ENCODE data around the gene CITED2.

CITED2 gene

DNA sequence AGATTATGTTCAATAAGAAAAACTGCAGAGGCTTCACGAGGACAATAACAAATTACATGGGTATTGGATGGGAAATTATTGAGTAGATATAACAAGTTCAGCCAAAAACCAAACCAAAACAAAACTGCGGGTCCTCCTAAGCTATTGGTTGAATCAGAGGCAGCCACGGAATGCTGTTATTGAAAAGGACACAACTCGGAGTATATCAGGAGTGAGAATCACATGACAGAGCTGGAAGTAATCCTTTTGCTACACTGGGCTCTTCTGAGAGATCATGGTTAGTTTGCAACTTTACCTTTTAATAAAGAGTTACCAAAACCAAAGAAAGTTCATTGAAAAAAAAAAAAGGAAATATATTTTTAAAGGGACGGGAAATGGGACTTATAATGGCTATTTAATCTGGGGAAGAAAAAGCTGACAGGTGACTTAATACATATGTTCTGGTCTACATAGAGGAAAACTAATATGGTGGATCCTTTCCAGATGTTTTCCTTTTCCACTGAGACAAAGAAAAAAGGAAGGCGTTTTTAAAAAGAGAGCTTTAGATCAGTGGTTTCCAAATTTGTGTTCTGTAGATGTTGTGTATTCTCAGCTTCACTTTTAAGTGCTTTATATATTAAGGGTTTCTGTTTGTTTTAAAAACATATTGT is 6.9 kb upstream of the CITED2 start:
- no peak for DNase-seq

DNA sequence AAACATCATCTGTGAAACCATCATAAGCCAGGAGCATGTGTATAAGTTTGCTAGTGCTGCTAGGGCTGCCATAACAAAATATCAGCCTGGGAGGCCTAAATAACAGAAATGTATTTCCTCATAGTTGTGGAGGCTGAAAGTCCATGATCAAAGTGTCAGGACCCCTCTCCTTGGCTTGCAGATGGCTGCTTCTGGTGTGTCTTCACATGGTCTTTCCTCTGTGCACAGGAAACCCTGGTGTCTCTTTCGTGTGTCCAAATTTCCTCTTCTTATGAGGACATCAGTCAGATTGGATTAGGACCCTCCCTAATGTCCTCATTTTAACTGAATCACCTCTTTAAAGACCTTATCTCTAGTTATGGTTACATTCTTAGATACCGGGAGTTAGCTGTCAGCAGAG is 6.2 kb upstream of the CITED2 start:
- no peak for DNase-seq

DNA sequence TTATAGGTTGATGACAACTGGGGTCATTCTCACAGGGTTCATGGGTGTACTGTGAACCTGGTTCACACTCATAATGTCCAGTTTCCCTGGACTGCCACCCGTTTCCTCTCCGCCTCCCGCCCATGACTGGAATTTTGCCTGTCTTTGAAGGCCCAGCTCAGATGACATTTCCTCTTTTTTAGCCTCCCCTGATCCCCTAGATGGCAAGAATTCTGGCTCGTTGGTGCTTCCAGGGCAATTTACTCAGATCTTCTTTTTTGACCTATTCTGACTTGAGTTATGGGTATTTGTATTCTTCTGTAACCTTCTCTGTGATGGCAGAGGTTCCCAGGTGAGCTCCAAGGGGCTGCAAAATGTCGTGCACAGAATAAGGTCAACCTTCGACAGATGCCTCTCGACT is 5.7 kb upstream of the CITED2 start:
- no peak for DNase-seq

DNA sequence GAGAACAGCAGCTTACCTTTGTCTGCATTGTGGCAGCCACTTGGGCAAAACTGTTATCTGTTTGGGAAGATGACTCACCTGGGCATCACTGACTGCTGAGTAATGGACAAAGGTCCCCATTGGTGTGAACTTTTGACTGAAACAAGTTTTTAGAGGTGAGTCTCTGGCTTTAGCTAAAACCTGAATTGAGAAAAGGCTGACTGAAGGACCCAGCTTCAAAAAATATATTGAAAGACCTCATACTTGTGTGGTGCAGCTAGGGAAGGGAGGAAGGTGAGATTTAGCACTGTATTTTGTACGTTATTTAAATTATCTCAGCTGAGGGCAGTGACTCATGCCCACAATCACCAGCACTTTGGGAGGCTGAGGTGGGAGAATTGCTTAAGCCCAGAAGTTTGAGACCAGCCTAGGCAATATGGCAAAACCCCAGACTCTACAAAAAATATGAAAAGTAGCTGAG is 4.5 kb upstream of the CITED2 start:
- no peak for DNase-seq

DNA sequence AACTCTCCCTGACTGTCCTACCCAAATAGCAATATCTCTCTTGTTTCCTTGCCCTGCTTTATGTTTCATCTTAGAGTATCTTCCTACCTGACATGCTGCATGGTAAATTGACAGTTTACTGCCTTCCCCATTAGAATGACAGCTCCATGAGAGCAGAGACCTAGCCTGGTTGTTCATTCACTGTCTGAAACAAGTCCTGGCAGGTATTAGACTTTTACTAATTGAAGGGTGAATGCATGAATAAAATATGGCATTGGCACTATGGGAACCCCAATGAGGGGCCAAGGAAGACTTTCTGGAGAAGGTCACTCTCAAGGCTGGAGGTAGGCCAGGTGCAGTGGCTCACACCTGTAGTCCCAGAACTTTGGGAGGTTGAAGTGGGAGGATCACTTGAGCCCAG is 3.8 kb upstream of the CITED2 start:
- DNase-seq = no peak

DNA sequence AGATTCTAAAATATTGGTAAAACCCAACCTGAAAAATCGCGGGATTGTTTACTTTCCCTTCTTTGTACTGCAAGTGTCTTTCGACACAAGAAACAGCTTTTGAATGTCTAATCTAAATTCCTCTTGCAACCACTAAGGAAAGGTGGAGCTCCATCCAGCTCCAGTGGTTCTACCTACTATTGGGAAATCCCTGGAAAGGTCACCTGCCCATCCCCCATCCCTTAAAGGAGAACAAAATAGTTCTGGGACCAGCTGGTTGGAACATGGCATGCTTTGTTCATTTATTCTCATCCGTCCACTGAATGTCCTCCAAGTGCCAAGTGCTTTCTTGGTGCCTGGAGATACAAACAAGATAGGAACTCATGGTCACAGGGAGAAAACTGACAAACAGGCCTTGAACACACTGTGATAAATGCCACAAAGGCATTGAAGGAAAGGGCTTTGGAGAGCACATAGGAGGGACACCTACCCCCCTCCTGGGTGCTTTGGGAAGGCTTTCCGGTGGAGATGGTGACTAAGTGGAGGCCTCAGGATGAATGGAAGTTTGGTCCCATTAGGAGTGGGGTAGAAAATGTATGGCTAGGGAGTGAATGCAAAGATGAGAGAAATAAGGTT is 2.3 kb upstream of the CITED2 start:
- DNase-seq = no peak

DNA sequence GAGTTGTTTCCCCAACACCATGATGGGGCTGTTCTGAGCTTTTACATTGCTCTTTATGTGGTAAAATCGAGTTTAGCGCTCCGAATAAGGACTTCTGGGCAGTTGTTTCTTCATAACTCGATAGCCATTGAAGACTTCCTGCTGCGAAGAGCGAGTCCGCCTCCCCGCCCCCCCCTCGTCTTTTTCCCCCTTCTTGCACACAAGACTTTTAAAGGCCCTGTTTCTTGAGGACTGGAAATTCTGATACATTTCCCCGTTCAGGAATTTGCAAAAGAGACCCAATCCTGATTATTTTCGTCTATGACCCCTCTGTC is 1.5 kb upstream of the CITED2 start:
- peak; percentile 9 for DNase-seq

DNA sequence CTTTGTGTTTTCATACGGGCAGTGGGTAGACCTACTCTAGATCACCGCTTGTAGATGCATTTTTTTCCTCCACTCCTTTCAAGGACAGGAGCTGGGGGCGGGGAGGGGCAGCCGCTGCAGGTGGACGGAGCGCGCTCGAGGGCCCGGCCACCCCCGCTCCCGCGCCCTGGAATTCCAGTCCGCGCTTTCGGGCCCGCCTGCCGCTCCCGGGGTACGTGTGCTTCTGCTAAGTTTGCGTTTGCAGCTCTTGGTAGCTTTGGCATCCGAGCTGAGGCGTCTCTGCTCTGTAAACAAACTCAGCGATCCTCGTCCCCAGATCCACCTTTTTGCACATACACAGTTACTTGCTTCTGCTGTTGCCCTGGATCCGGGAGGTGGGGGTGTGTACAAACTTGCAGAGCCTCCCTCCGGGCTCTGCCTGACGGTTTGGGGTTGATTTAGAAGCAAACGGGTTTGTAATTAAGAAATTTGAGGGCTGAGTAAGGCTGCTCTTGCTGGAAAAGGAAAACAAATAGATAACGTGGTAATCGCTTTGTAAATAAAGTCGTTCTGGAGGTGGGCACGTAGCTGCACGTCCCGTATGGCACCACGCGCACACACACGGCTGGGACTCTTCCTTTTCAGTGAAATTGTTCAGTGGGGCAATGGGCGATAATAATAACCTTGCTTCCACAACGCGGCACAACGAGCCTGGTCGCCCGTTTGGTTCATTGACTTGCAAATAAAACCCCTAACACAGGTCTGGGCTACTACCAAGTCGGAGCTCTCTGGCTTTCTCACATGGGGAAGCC is 973 bp upstream of the CITED2 start:
- DNase-seq = peak; percentile 84

DNA sequence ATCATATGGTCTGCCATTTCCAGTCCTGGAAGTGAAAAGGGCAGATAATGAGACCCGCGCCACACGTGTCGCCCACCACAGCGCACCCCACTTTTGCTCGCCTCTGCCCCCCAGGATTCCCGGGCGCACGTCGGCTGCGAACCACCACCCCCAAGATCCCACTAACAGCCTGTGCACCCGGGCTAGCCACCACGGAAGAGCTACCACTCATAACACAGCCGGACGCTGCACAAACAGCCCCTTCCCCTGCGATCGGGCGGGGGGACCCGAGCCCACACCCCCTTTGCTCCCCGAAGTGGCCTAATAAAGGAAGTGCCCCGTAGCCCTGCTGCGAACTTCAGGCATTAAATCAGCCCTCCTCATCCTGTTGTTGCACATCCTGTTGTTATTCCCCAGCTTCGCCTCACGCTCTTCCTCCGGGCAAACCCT is 506 bp downstream of the CITED2 start:
- no peak for DNase-seq

DNA sequence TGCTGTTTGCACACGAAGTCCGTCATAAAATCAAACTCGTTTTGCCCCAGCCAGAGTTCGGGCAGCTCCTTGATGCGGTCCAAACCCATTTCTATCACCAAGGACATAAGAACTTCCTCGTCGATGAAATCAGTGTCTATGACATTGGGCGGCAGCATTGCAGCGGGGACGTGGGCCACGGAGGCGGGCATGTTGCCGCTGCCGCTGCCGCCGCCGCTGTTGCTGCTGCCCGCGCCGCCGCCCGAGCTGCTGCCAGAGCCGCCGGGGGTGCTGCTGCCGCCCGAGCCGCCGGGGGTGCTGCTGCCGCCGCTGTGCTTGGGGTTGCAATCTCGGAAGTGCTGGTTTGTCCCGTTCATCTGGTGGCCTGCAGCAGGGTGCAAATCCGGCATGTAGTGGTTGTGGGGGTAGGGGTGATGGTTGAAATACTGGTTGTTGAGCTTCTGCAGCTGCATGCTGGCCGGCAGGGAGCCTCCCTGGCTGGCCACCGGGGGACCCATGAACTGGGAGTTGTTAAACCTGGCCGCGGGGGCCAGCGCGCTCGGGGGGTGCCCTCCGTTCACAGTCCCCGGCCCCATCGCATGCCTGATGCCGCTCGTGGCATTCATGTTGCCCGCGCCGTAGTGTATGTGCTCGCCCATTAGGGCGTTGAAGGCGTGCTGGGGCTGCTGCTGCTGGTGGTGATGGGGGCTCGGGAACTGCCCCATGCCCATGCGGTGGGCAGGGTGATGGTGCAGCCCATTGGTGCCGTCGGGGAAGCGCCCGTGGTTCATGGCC is 1.1 kb downstream of the CITED2 start:
- peak; percentile 73 for DNase-seq

DNA sequence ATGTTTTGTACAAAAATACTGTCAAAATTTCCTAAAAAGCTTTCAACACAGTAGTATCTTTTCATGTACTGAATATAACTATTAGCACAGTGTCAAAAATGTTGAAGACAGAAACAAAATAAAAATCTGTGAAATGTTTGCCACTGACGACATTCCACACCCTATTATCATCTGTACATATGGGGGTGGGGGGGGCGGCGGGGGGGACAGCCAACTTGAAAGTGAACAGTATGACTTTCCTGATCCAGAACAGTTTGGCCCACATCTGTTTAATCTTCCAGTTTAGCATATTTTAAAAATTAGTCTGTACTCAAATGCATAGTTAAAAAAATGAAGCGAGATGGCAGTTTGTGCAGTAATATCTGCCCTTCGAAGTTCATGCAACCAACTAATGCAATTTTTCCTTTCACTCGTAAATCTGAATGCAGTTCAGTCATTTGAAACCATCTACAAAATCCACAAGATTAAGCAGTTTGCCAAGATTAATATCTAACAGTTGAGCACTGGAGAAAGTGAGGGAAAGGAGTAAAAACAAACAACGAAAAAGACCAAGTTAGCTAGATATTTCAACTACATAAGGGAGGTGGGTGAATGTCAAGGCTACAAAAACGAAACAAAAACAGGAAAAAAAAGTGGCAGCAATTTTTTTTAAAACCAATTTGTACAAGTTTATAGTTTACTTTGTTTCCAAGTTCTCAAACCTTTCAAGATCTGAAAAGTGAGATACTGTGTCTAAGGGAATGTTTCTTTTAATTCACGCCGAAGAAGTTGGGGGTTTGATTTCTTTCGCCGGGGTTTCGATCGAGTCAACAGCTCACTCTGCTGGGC is 1.9 kb downstream of the CITED2 start:
- DNase-seq = no peak

DNA sequence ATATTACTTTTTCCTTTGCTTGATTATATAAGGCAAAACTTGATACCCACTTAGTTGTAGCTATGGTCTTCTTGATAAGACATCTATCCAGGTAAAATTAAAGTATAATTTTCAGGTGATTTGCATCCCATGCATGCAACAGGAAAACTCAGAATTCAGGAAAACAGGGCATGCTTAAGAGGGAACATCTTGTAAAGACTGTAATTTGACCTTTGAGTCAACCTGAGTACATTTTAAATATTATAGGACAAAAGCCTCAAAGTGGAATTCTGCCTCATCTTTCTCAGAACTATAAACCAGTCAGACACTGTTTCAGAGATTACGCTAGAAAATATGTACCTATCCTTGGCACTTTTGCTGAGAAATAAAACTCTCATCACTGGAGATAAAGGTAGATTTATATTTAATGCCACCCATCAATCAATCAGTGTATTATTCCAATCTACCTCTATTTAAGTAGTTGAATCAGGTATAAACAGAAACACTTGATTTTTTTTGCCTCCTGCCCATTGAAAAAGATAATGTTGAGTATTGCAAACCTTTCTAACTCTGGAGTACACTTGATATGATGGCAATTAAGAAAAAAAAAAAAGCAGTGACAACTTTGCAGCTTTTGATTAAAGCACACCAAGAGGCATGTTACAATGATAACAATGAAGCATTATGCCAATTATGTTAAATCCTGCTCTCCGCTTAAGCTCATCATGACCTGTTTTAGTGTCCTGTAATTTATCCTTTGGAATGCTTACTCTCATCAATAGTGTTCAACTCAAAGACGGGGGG is 2.8 kb downstream of the CITED2 start:
- no peak for DNase-seq

DNA sequence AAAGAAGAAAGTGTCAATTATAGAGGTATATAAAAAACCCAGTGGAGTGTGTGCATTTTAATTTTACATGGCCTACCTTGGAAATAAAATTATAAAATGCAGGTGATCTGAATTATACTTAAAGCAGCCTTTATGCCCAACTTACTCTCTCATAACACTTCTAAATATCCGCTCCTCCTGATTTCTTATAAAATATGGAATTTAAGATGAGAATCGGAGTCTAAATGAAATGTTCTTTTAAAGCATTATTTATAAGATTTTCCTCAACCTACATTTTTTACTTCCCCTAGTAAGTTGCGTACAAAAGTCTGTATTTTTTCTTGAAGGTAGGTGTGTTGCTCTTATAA is 3.5 kb downstream of the CITED2 start:
- no peak for DNase-seq

DNA sequence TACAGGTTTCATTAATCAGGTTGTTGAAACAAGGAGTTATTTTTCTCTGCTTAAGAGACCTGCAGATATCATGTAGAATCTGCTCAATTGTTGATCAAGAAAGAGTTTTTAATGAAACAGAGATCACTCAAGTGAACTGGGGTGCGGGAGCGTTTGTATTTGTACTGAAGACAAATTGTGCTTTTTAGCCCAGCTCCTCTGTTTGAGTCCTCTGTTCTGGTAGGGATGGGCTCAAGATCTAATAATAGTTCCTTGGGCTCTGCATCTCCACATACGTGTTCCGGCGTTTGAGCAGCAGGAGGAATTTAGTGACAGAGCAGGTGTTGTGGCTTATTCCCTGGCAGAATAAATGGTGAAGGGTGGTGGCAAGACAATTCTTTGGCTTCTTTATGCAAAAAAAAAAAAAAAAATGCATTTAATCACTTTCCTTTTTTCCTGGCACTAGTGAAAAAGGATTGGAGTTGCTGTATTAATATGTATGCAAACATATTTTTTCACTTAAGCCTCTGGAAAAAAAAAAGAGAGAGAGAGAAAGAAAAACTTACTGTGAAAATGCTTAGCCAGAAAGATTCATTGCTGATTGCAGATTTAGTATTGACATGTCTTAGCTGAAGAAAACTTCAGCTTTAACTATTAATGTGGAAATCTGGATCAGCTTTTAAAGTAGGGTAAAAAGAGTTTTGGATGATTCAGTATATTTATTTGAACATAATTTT is 4.0 kb downstream of the CITED2 start:
- DNase-seq = no peak

DNA sequence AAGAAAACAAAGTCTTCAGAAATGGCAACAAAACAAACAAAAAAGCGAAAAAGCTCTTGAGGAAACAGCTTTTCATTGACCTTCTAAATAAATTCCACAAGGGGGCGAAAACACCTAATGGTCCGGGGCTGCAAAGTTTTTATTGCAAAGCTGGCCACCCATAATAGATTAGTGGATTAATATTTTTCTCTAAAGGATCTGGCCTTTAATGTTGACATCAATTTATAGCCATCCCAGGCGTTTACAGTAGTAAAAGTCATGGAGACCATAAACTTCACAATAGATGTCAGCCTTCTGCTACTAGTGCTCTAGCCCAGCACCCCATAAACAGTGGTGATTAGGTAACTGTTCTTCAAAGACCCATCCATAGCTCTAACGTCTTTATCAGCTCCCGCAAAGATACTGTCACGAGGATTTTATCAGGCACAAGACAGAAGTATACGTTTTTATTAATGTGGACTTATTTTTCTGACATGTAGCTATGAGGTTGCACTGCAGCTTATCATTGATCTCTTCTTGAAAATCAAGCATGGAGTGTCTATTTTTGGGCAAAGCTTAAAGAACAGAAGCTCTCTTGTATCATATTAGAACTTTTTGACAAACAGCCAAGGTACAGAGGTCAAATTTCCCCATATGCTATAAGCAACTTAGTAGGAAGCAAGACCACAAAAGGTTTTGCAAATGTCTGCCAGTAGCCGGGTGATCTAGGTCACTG is 4.7 kb downstream of the CITED2 start:
- no peak for DNase-seq

DNA sequence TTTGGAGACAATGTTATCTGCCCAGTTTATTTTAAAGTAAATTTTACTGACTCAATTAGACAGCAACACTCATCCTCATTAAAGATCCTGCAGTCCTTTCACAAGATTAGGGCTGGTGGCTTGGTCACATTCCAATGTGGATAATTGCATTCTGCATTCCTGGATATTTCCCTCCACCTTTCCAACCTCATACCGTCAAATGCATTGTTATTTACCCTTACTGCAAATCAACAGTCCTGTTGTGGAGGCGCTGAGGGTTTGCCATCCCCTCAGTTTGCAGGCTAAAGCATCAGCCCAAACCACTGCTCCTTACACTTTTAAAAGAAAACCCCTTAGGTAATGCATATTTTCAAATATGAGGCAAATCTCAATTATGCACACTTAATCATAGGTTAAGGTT is 5.4 kb downstream of the CITED2 start:
- DNase-seq = no peak

DNA sequence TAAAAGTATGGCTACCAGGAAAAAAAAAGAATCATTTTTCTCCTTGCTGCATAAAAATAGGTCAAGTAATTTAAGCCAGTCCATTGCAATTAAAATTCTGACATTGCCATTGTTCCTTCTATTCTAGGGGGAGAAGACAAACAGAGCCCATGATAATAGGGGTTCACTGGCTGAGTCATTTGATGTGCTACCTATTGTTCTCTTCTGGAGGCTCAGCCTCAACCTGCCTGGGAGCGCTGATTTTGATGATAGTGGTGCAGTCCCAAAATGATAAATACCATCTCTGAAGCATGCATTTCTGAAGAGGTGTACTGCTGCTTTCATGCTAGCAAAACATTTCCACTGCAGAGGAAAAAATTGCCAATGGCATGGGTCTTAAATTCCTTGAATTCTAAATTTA is 5.8 kb downstream of the CITED2 start:
- DNase-seq = no peak

DNA sequence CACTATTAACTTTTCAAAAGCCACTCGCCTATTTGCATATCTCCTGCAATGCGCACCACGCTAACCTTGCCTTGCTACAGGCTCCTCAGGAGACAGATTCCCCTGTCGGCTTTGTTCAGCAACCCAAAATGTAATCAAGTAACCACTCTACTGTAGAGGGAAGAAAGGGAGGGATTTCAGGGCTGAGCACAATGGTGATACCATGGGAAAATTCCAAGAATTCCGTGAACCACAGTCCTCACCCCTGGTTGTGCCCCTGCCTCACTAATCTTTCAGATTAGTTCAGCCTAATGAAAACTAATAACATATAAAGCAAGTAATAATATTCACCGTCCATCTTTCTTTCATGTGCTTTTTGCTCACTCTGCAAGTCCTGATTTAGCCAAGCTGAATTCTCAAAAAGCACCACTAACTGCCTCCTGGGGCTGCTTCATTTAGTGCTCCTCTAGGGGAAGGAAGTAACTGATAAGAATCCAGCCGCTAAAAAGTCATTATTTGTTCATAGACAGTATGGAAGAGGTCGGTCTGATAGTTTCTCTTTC is 6.6 kb downstream of the CITED2 start:
- DNase-seq = no peak

DNA sequence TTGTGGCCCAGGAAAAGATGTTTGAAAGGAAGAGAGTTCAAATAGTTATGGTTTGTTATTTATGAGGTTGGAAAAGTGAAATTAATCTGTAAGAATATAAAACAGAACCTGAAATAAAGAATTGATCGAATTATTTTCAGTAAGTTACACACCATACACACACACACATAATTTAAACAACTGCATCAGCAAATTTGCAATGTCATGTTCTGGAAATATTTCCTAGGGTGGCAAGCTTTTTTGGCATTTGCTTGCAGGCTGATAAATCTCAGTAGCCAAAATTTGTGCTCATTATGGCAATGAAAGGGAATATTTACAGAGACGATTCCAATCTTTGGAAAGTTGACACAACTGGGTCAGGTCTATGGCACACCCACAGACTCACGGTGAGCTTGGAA is 9.5 kb downstream of the CITED2 start:
- DNase-seq = no peak

DNA sequence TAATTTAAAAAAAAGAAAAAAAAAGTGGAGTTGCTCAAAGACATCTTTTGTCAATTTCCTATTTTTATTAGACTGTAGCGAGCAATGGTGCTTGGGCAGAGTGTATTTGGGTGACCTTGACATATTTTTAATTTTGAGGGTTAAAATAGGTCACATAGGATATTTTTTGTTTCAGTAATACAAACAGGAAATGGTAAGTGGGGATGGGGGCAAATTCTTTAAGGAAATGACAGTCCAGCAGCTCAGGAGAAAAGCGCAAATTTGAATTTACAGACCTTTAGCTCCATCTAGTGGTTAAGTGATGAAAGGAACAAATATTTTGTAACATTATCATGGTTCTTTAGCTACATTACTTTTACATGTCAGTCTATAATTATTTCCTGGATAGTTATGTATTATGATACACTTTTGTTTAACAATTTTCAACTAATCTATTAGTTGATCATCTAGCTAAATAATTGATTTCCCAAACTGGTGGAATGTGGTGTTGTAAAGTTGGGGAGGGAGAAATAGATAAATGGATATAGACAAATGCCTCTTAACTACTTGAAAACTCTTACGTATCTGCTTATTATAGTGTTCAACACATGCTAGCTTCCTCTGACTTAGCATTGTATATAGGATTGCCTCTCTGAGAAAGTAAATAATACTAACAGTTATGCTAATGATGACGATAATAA is 10.0 kb downstream of the CITED2 start:
- no peak for DNase-seq
